KMS-11 (cell line): ENCODE measurements around the gene CNTFR.

Experiments used
- H2AFZ ChIP-seq: fragments of 200-600 bp; sonication (generic); 2 replicates; pipeline ENCODE4 v1.6.1; 2016; ENCODE audit warnings: antibody characterized with exemption, mixed run types, low read depth
- H3K27ac ChIP-seq: fragments of 200-600 bp; sonication (generic); 2 replicates; pipeline ENCODE4 v1.6.1; 2016; ENCODE audit warnings: mild to moderate bottlenecking, mixed run types
- H3K27me3 ChIP-seq: fragments of 200-600 bp; sonication (generic); 2 replicates; pipeline ENCODE4 v1.6.1; 2017; ENCODE audit warnings: mild to moderate bottlenecking, low read depth, mixed run types, moderate library complexity; ENCODE audit not compliant: insufficient read depth
- H3K36me3 ChIP-seq: fragments of 200-600 bp; sonication (generic); 2 replicates; pipeline ENCODE4 v1.6.1; 2017; ENCODE audit warnings: mild to moderate bottlenecking, mixed run types; ENCODE audit not compliant: insufficient read depth
- H3K4me1 ChIP-seq: fragments of 200-600 bp; sonication (generic); 2 replicates; pipeline ENCODE4 v1.6.1; 2016; ENCODE audit warnings: mild to moderate bottlenecking, low read depth, mixed run types; ENCODE audit not compliant: poor library complexity, severe bottlenecking
- H3K4me2 ChIP-seq: fragments of 200-600 bp; sonication (generic); 2 replicates; pipeline ENCODE4 v1.7.0; 2016; ENCODE audit warnings: mild to moderate bottlenecking, mixed run types
- H3K4me3 ChIP-seq: fragments of 200-600 bp; sonication (generic); IDR thresholded peaks from 2 replicates; pipeline ENCODE4 v1.6.1; 2017; ENCODE audit warnings: low read depth, low read length, mixed read lengths; ENCODE audit not compliant: insufficient read depth
- H3K79me2 ChIP-seq: fragments of 200-600 bp; sonication (generic); 2 replicates; pipeline ENCODE4 v1.6.1; 2016; ENCODE audit warnings: low read depth, mixed run types; ENCODE audit not compliant: insufficient read depth
- H3K9ac ChIP-seq: fragments of 200-600 bp; sonication (generic); 2 replicates; pipeline ENCODE4 v1.6.1; 2016; ENCODE audit warnings: mild to moderate bottlenecking, mixed run types
- H4K20me1 ChIP-seq: fragments of 200-600 bp; sonication (generic); 2 replicates; pipeline ENCODE4 v1.6.1; 2016; ENCODE audit warnings: mild to moderate bottlenecking, mixed run types; ENCODE audit not compliant: insufficient read depth
- TF ChIP-seq, protein P1 (sequence below): fragments of 200-600 bp; sonication (generic); conservative IDR thresholded peaks from 2 replicates; pipeline ENCODE4 v1.6.1; 2017; ENCODE audit warnings: low read depth, mild to moderate bottlenecking, antibody characterized with exemption, low read length, moderate library complexity, mixed read lengths

CNTFR gene

DNA sequence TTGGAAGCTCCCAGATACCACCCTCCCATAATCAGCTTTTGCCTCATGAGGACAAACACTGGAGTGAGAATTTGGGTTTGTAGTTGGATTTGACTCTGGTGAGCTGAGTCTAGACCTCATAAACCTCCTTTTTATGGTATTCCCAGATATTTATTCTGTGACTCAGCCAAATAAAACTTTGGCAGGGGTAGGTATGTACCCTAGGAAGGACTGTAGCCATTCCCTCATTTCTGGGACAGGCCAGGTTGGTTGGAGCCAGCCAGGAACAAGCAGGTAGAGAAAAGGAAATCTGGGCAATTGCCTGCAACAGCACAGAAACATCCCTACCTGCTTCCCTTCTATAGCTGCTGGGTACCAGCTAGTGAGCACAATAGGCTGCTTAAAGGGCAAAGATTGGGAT lies 86.1 kb downstream of the CNTFR start:
- TF ChIP-seq, protein P1, sequence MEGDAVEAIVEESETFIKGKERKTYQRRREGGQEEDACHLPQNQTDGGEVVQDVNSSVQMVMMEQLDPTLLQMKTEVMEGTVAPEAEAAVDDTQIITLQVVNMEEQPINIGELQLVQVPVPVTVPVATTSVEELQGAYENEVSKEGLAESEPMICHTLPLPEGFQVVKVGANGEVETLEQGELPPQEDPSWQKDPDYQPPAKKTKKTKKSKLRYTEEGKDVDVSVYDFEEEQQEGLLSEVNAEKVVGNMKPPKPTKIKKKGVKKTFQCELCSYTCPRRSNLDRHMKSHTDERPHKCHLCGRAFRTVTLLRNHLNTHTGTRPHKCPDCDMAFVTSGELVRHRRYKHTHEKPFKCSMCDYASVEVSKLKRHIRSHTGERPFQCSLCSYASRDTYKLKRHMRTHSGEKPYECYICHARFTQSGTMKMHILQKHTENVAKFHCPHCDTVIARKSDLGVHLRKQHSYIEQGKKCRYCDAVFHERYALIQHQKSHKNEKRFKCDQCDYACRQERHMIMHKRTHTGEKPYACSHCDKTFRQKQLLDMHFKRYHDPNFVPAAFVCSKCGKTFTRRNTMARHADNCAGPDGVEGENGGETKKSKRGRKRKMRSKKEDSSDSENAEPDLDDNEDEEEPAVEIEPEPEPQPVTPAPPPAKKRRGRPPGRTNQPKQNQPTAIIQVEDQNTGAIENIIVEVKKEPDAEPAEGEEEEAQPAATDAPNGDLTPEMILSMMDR = no peak
- H3K4me2 ChIP-seq = no peak overlapping the region

DNA sequence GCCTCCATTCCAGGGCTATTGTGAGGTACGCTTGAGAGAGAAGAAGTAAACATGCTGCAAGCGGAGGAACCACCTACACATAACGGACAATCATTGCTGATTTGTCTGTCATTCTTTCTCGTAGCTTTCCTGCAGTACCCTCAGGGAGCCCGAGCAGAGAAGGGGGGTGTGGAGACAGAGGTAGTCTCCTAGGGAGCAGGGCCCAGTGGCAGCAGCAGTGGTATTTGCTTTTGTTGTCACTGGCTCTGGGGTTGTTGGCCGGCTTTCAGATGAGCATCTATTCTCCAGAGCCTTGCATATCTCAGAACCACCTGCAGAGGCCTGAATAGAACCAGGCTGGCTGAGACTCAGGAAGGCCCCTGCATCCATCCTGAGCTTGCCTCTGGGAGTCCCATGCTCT lies 86.6 kb downstream of the CNTFR start:
- Histone ChIP-seq H3K4me1 (no peaks in the 10 kb centered on the region), H2AFZ (no peak overlapping the region), H3K4me2 (no peak overlapping the region), H3K27ac (no peak overlapping the region), H3K27me3 (peaks cover 5% of the 10 kb centered on the region; the same call in 1 of the 2 replicates), H3K79me2 (no peaks in the 10 kb centered on the region), H3K36me3 (no peaks in the 10 kb centered on the region), H3K9ac (no peak overlapping the region), H4K20me1 (no peaks in the 10 kb centered on the region), H3K4me3 (no peak overlapping the region)
- TF ChIP-seq, protein P1 = no peak

More for the DNA sequence above, 86.1 kb downstream of the CNTFR start:
- Histone ChIP-seq H3K4me1 (no peaks in the 10 kb centered on the region), H3K79me2 (no peaks in the 10 kb centered on the region), H3K36me3 (no peaks in the 10 kb centered on the region), H2AFZ (no peak overlapping the region), H3K9ac (no peak overlapping the region), H3K4me3 (no peak overlapping the region), H3K27ac (no peak overlapping the region), H4K20me1 (no peaks in the 10 kb centered on the region), H3K27me3 (peaks cover 3% of the 10 kb centered on the region; the same call in 1 of the 2 replicates)

DNA sequence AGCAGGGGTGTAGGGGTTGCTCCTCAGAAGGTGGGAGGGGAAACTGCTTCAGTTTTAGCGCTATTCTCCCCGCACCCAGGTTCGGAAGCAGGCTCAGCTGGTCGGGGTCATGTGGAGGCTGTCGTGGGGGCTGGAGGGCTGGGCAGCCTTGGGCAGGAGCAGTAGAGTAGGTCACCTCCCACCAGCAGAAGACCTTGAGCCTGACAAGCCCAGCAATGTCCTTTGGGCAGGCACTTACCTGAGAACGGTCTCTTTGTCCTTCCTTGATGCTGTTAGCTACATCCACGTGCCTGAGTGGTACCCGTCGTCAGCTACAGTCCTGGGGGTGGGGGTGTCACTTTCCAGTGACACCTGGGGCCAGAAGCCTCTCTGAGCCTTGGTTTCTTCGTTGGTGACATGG lies 87.1 kb downstream of the CNTFR start:
- Histone ChIP-seq H3K27ac (no peak overlapping the region), H3K4me1 (no peaks in the 10 kb centered on the region), H3K4me2 (no peak overlapping the region), H4K20me1 (no peaks in the 10 kb centered on the region), H3K36me3 (no peaks in the 10 kb centered on the region), H3K9ac (no peak overlapping the region), H3K4me3 (no peak overlapping the region), H3K27me3 (peaks cover 5% of the 10 kb centered on the region; the same call in 1 of the 2 replicates), H3K79me2 (no peaks in the 10 kb centered on the region), H2AFZ (no peak overlapping the region)
- TF ChIP-seq, protein P1 = no peak

DNA sequence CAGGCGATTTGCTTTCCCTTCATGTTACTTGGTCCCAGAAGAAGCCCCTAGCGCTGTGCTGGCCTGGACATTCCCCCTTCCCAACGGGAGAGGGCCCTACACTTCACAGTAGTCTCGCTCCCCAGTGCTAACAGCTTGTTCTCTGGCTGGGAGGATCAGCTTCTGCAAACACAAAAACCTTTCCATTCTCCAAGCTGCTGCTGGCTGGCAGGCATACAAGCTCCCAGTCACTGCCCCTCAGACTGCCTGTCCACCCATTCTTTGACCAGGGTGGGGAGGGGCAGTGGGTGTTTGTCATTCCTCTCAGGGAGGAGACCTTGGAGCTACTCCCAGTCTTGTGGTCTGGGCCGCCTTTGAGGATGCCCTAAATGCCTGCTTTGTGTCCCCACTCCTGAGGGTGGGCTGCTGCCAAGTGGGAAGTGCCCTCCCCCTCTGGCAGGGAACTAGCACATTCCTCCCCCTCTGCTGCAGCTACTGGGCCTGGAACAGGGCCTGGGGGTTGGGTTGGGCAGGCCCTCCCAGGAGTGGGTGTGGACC lies 87.6 kb downstream of the CNTFR start:
- Histone ChIP-seq H3K79me2 (no peaks in the 10 kb centered on the region), H3K9ac (no peak overlapping the region), H3K36me3 (no peaks in the 10 kb centered on the region), H3K4me2 (no peak overlapping the region), H3K27me3 (peaks cover 5% of the 10 kb centered on the region; the same call in 1 of the 2 replicates), H3K27ac (no peak overlapping the region), H3K4me3 (no peak overlapping the region), H3K4me1 (no peaks in the 10 kb centered on the region), H2AFZ (no peak overlapping the region), H4K20me1 (no peaks in the 10 kb centered on the region)
- TF ChIP-seq, protein P1 = no peak
